Measurements from ENCODE around the gene TENT5C. TPM values are rescaled to one million over a fixed set of nuclear protein-coding genes. Genes with fewer than 3 reads are reported as not detected.

Gene TENT5C
- total RNA-seq, 1 experiment from 2014 or later: 1.4 TPM

DNA sequence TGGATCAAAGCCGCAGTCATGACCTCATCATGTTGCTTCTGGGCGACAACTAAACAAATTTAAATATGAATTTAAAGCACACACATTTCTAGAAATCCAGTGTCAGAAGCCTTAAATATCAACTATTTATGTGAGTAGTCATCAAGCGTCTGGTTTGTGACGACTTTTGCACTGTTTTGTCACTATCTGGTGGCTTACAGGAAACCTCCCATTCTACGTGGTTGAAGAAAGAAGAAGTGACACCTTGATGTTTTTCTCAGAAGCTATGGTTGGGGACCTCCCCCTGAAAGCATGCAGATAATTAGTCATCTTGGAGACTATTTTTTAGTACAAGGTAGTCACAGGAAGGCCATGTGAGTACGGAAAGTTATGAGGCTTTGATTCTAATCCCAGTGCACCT, 58.5 kb downstream of the TENT5C start:
- ChIA-PET CTCF (no interaction called here), POLR2A (no interaction called here), RAD21 (ENCODE audit: low non-redundant PET in 1 of 2, low total read pairs in 2 of 2, uncharacterized antibody in 2 of 2, unreplicated experiment in 2 of 2) (no interaction called here)
- no TSS peak for BruUV-seq (replicated peaks)
- H3K27ac ChIP-seq (ENCODE audit: low read depth, low read length): no peak overlapping the region
- DNase-seq (ENCODE audit: low read depth, low spot score) (no peak), ATAC-seq (no peak)
- H3K4me2 ChIP-seq (ENCODE audit: low read length): no peak overlapping the region
- H3K4me3 ChIP-seq (replicated peaks in 1 of 2; ENCODE audit: low read depth in 1 of 2, low read length in 2 of 2): no peak overlapping the region
- H3K27me3 ChIP-seq (ENCODE audit: insufficient read depth, low read length): no peaks in the 10 kb centered on the region
- H4K20me1 ChIP-seq (ENCODE audit: insufficient read depth): no peaks in the 10 kb centered on the region
- H3K4me1 ChIP-seq (ENCODE audit: control insufficient read depth in 1 of 2, insufficient read depth in 2 of 2, low read length in 2 of 2): no peaks in the 10 kb centered on the region
- no peaks in the 10 kb centered on the region for H3K79me2 ChIP-seq (ENCODE audit: insufficient read depth, low read length)
- no peak overlapping the region for H2AFZ ChIP-seq (ENCODE audit: low read depth, low read length, poor library complexity, severe bottlenecking)
- H3K9me3 ChIP-seq (ENCODE audit: control insufficient read depth in 1 of 2, insufficient read depth in 1 of 2, low read depth in 1 of 2, low read length in 2 of 2): no peaks in the 10 kb centered on the region
- TF ChIP-seq ZBTB33 (IDR thresholded peaks at IDR 0.05; ENCODE audit: extremely low read depth, insufficient replicate concordance, low read length) (no peak), CEBPB (IDR thresholded peaks at IDR 0.05; ENCODE audit: low read depth) (no peak), ZFX (IDR thresholded peaks at IDR 0.05) (no peak), CBX3 (IDR thresholded peaks at IDR 0.05; ENCODE audit: low read depth) (no peak), EZH2 (IDR thresholded peaks at IDR 0.05) (no peak), POLR2A (IDR thresholded peaks at IDR 0.05; ENCODE audit: borderline replicate concordance, extremely low read depth, insufficient read depth, insufficient read length) (no peak), SRF (IDR thresholded peaks at IDR 0.05; ENCODE audit: low read depth) (no peak), CTCF (IDR thresholded peaks at IDR 0.05 in 2 of 3, conservative IDR thresholded peaks at IDR 0.05 in 1 of 3; ENCODE audit: borderline replicate concordance in 1 of 3, insufficient read depth in 1 of 3, low read depth in 2 of 3, low read length in 2 of 3) (no peak), POLR2AphosphoS5 (IDR thresholded peaks at IDR 0.05; ENCODE audit: low read depth, low read length) (no peak), EGR1 (IDR thresholded peaks at IDR 0.05; ENCODE audit: low read depth) (no peak), SIN3A (IDR thresholded peaks at IDR 0.05; ENCODE audit: low read depth) (no peak), ELF1 (IDR thresholded peaks at IDR 0.05; ENCODE audit: borderline replicate concordance, low read depth) (no peak), REST (IDR thresholded peaks at IDR 0.05; ENCODE audit: low read depth) (no peak)
- TF ChIP-seq, protein P1, sequence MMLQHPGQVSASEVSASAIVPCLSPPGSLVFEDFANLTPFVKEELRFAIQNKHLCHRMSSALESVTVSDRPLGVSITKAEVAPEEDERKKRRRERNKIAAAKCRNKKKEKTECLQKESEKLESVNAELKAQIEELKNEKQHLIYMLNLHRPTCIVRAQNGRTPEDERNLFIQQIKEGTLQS (IDR thresholded peaks at IDR 0.05): no peak
- H3K36me3 ChIP-seq (ENCODE audit: control insufficient read depth in 1 of 2, insufficient read depth in 2 of 2, low read length in 2 of 2): no peaks in the 10 kb centered on the region
- no peak overlapping the region for H3K9ac ChIP-seq (ENCODE audit: low read length)
- intact Hi-C loops (cut with micrococcal nuclease): no loop called here
- H3K9me2 ChIP-seq (ENCODE audit: insufficient read depth): no peaks in the 10 kb centered on the region
